ENCODE results near the gene PSMB7.

DNA sequence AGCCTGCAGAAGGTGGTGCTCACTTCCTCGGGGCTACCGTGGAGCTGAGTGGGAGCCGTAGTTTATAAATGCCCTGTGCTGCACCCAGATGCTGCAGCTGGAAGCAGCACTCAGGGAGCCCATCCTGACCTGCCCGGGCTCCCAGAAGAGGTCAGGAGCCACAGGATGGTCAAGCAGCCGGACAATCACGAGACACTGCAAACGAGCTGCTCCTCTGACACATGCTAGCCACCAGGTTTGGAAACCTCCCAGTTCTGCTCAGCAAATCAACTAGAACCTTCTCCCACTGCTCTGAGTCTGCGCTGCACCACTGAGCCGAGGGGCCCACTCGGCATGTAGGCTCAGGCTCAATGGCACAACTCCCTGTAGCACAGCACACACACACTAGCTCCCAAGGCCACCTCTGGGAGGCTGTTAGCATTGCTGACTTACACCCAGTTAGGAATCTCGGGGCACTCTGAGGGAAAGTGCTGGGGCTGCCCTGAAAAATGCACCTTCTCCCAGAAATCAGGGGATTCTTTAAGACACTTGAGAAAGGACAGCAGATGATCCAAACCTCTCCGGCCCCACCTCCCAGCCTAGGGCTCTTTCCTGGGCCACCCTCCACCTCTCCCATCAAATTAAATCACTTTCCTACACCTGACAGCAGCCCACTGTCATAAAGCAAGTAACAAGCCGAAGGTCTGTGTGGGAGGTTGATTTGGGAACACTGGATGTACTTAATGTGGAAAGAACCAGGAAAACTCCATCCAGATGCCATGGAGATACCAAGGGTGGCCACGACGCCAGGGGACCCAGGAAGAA, 59.1 kb downstream of the PSMB7 start:
- TF ChIP-seq, protein P1, sequence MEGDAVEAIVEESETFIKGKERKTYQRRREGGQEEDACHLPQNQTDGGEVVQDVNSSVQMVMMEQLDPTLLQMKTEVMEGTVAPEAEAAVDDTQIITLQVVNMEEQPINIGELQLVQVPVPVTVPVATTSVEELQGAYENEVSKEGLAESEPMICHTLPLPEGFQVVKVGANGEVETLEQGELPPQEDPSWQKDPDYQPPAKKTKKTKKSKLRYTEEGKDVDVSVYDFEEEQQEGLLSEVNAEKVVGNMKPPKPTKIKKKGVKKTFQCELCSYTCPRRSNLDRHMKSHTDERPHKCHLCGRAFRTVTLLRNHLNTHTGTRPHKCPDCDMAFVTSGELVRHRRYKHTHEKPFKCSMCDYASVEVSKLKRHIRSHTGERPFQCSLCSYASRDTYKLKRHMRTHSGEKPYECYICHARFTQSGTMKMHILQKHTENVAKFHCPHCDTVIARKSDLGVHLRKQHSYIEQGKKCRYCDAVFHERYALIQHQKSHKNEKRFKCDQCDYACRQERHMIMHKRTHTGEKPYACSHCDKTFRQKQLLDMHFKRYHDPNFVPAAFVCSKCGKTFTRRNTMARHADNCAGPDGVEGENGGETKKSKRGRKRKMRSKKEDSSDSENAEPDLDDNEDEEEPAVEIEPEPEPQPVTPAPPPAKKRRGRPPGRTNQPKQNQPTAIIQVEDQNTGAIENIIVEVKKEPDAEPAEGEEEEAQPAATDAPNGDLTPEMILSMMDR (IDR thresholded peaks at IDR 0.05; ENCODE audit: low read depth, low read length), result no peak
- no peak for TF ChIP-seq POLR2A (IDR thresholded peaks at IDR 0.05; ENCODE audit: extremely low read depth, insufficient read length)
- TF ChIP-seq, protein P2, sequence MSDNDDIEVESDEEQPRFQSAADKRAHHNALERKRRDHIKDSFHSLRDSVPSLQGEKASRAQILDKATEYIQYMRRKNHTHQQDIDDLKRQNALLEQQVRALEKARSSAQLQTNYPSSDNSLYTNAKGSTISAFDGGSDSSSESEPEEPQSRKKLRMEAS (IDR thresholded peaks at IDR 0.05; ENCODE audit: low read depth, low read length), result no peak
- TF ChIP-seq MYC (IDR thresholded peaks at IDR 0.05; ENCODE audit: low read depth, low read length), result no peak

All from NB4 (cell line).